H1 (cell line): ENCODE data around the gene ACOT7. TPM values are rescaled to one million over a fixed set of nuclear protein-coding genes. Genes with fewer than 3 reads are reported as not detected.

Source experiments
- BCL11A ChIP-seq, 2 experiments: IDR thresholded peaks; one replicate each; pipeline ENCODE4 v1.6.1; 2011; ENCODE audit warnings: low read depth in 2 of 2, low read length in 2 of 2, mild to moderate bottlenecking in 2 of 2
- CBX5 ChIP-seq: fragments of 300-800, 300-1000 bp; sonication (generic); IDR thresholded peaks from 2 replicates; pipeline ENCODE4 v1.7.1; 2016; ENCODE audit warnings: antibody characterized with exemption, low read length, low read depth
- CHD1 ChIP-seq: IDR thresholded peaks from 2 replicates; pipeline ENCODE4 v1.6.1; 2012; ENCODE audit warnings: low read depth, low read length, improper control_type of control experiment
- CTBP2 ChIP-seq: IDR thresholded peaks from 2 replicates; pipeline ENCODE4 v1.7.0; 2011; ENCODE audit warnings: borderline replicate concordance, mild to moderate bottlenecking, moderate library complexity, mixed read lengths, low read length; ENCODE audit not compliant: insufficient read depth, insufficient read length
- E2F6 ChIP-seq: IDR thresholded peaks from 2 replicates; pipeline ENCODE4 v1.6.1; 2012; ENCODE audit warnings: inconsistent platforms
- EZH2 ChIP-seq: fragments of 200-600 bp; sonication (generic); IDR thresholded peaks from 2 replicates; pipeline ENCODE4 v1.7.1; 2012; ENCODE audit warnings: low read depth, mild to moderate bottlenecking, moderate library complexity, low read length, inconsistent platforms; ENCODE audit not compliant: severe bottlenecking
- GABPA ChIP-seq: IDR thresholded peaks from 2 replicates; pipeline ENCODE4 v1.6.1; 2011; ENCODE audit warnings: mild to moderate bottlenecking, low read length, moderate library complexity, borderline replicate concordance; ENCODE audit not compliant: insufficient read depth
- GTF2F1 ChIP-seq: IDR thresholded peaks from 2 replicates; pipeline ENCODE4 v1.6.1; 2012; ENCODE audit warnings: low read depth, low read length, improper control_type of control experiment, borderline replicate concordance
- KDM1A ChIP-seq: fragments of 200-600, 300-600 bp; sonication (generic); IDR thresholded peaks from 2 replicates; pipeline ENCODE4 v1.7.1; 2016; ENCODE audit warnings: mild to moderate bottlenecking, low read length, borderline replicate concordance
- KDM4A ChIP-seq: IDR thresholded peaks from one replicate; pipeline ENCODE4 v1.7.1; 2012; ENCODE audit warnings: low read depth, mild to moderate bottlenecking, moderate library complexity, low read length, inconsistent platforms; ENCODE audit not compliant: severe bottlenecking
- NRF1 ChIP-seq: IDR thresholded peaks from 2 replicates; pipeline ENCODE4 v1.6.1; 2011; ENCODE audit warnings: mild to moderate bottlenecking, low read depth, low read length, improper control_type of control experiment
- PHF8 ChIP-seq: fragments of 200-600 bp; sonication (generic); conservative IDR thresholded peaks from 2 replicates; pipeline ENCODE4 v1.7.1; 2012; ENCODE audit warnings: low read depth, mild to moderate bottlenecking, inconsistent platforms, low read length, moderate library complexity
- POLR2AphosphoS5 ChIP-seq: IDR thresholded peaks from 2 replicates; pipeline ENCODE4 v1.6.1; 2011; ENCODE audit warnings: low read depth, low read length
- POU5F1 ChIP-seq: IDR thresholded peaks from 2 replicates; pipeline ENCODE4 v1.6.1; 2011; ENCODE audit warnings: low read depth, mild to moderate bottlenecking, low read length, moderate library complexity
- RBBP5 ChIP-seq: IDR thresholded peaks from 2 replicates; pipeline ENCODE4 v1.7.1; 2012; ENCODE audit warnings: low read depth, mild to moderate bottlenecking, inconsistent platforms, low read length, moderate library complexity, borderline replicate concordance
- RXRA ChIP-seq: IDR thresholded peaks from 2 replicates; pipeline ENCODE4 v1.6.1; 2011; ENCODE audit warnings: low read depth, mild to moderate bottlenecking, low read length, moderate library complexity; ENCODE audit not compliant: insufficient read depth
- SIRT6 ChIP-seq: IDR thresholded peaks from one replicate; pipeline ENCODE4 v1.7.1; 2012; ENCODE audit warnings: low read length, inconsistent platforms
- SP2 ChIP-seq: IDR thresholded peaks from 2 replicates; pipeline ENCODE4 v1.6.1; 2012; ENCODE audit warnings: mild to moderate bottlenecking, low read length, inconsistent platforms
- SP4 ChIP-seq: IDR thresholded peaks from 2 replicates; pipeline ENCODE4 v1.6.1; 2012; ENCODE audit warnings: low read length, inconsistent platforms
- SRF ChIP-seq: IDR thresholded peaks from 2 replicates; pipeline ENCODE4 v1.6.1; 2011; ENCODE audit warnings: mild to moderate bottlenecking, low read depth, low read length, moderate library complexity
- TAF1 ChIP-seq: IDR thresholded peaks from 2 replicates; pipeline ENCODE4 v1.6.1; 2011; ENCODE audit warnings: mild to moderate bottlenecking, low read depth, low read length
- TAF7 ChIP-seq: optimal IDR thresholded peaks from 2 replicates; pipeline ENCODE3; 2011; ENCODE audit warnings: low read depth, mild to moderate bottlenecking, inconsistent platforms, low read length, moderate library complexity, borderline replicate concordance
- TEAD4 ChIP-seq: IDR thresholded peaks from 2 replicates; pipeline ENCODE4 v1.6.1; 2012; ENCODE audit warnings: low read depth, low read length, inconsistent platforms, mixed read lengths
- YY1 ChIP-seq: IDR thresholded peaks from 2 replicates; pipeline ENCODE4 v1.6.1; 2011; ENCODE audit warnings: low read depth, mild to moderate bottlenecking, low read length
- polyA plus RNA-seq, 7 experiments: library from polyadenylated mRNA; depleted of rRNA in 3 of 7; stranded (reverse) in 5 of 7; unstranded in 2 of 7; fragments of >200 nt in 5 of 7; fragments of 200-250 nt in 2 of 7; gene quantifications; 1 replicate in 5 of 7; 2 replicates in 1 of 7; 4 replicates in 1 of 7; pipeline versions ENCODE4 v1.2.1 to v1.2.3, GENCODE V29; 2011 to 2013; ENCODE audit warnings: missing spikeins in 2 of 7, mixed read lengths in 2 of 7
- total RNA-seq: library from RNA; stranded (reverse); fragmentation: NEBNext Ultra II Directional; extraction: Animal tissue kit (Norgen Biotek cat#: 25700); gene quantifications from 2 replicates; pipeline ENCODE4 v1.2.1, GENCODE V29; 2021

Gene ACOT7
- total and polyA plus RNA-seq, 2 of the 8 experiments (the other 6 are each of a cell fraction or from before 2014, with no cell fraction given): 151 to 214 TPM

GRCh38 chr1:6393400-6394187, at the start of gene ACOT7 (continued):
- TF ChIP-seq PHF8: peak; percentile 86
- TF ChIP-seq KDM4A: peak; percentile 35
- no peak for TF ChIP-seq TAF7
- peak; percentile 74 for TF ChIP-seq TAF1
- TF ChIP-seq CBX5: no peak
- no peak for TF ChIP-seq SIRT6
- TF ChIP-seq SP2: no peak
- no peak for TF ChIP-seq TEAD4
- TF ChIP-seq BCL11A (IDR thresholded peaks at IDR 0.05; ENCODE audit: low read depth in 2 of 2, low read length in 2 of 2): no peak
- TF ChIP-seq GABPA: no peak
- no peak for TF ChIP-seq CHD1
- TF ChIP-seq SP4: no peak; the same call in 1 of the 2 replicates
- TF ChIP-seq E2F6: peak; percentile 10; the same call in 1 of the 2 replicates
- TF ChIP-seq EZH2: no peak
- TF ChIP-seq RXRA: no peak
- TF ChIP-seq RBBP5: no peak; the same call in 1 of the 2 replicates
- TF ChIP-seq SRF: no peak
- TF ChIP-seq NRF1: no peak
- TF ChIP-seq KDM1A: no peak
- TF ChIP-seq YY1: no peak
- TF ChIP-seq POLR2AphosphoS5: peak; percentile 42
- no peak for TF ChIP-seq CTBP2
- TF ChIP-seq POU5F1: no peak
- no peak for TF ChIP-seq GTF2F1
